Endothelial cell (in vitro differentiated cells): ENCODE results near the gene GAREM2. TPM values are rescaled to one million over a fixed set of nuclear protein-coding genes. Genes with fewer than 3 reads are reported as not detected.

ENCODE experiments used
- DNase-seq: peaks from one replicate; pipeline ENCODE4 v3.0.0; 2021; ENCODE audit warnings: low spot score
- H3K27ac Mint-ChIP-seq: one replicate; pipeline ENCODE4 v1.8.0; 2021; ENCODE audit warnings: mixed read lengths, inconsistent platforms; ENCODE audit not compliant: unreplicated experiment
- H3K27me3 Mint-ChIP-seq: one replicate; pipeline ENCODE4 v1.8.0; 2021; ENCODE audit warnings: mild to moderate bottlenecking, moderate library complexity, mixed read lengths, inconsistent platforms; ENCODE audit not compliant: unreplicated experiment
- H3K36me3 Mint-ChIP-seq: one replicate; pipeline ENCODE4 v1.8.0; 2021; ENCODE audit warnings: mild to moderate bottlenecking, low read depth, mixed read lengths, inconsistent platforms; ENCODE audit not compliant: unreplicated experiment
- H3K4me1 Mint-ChIP-seq: one replicate; pipeline ENCODE4 v1.8.0; 2021; ENCODE audit warnings: mild to moderate bottlenecking, mixed read lengths, inconsistent platforms; ENCODE audit not compliant: unreplicated experiment
- H3K4me3 Mint-ChIP-seq: one replicate; pipeline ENCODE4 v1.8.0; 2021; ENCODE audit warnings: mild to moderate bottlenecking, mixed read lengths, inconsistent platforms; ENCODE audit not compliant: unreplicated experiment
- H3K9me3 Mint-ChIP-seq: one replicate; pipeline ENCODE4 v1.8.0; 2021; ENCODE audit warnings: mixed read lengths, inconsistent platforms; ENCODE audit not compliant: unreplicated experiment
- total RNA-seq: library from RNA; stranded (reverse); fragmentation: NEBNext Ultra II Directional; extraction: Animal tissue kit (Norgen Biotek cat#: 25700); gene quantifications from one replicate; pipeline ENCODE4 v1.2.1, GENCODE V29; 2021; ENCODE audit not compliant: unreplicated experiment
- TF ChIP-seq, protein P1 (sequence below): fragments of 200-600 bp; sonication (generic); IDR thresholded peaks from one replicate; pipeline ENCODE4 v1.5.0; 2021; ENCODE audit warnings: antibody characterized with exemption; ENCODE audit not compliant: unreplicated experiment

The GAREM2 gene
- total RNA-seq, 1 donor from 2014 or later, result 4.6 TPM

DNA sequence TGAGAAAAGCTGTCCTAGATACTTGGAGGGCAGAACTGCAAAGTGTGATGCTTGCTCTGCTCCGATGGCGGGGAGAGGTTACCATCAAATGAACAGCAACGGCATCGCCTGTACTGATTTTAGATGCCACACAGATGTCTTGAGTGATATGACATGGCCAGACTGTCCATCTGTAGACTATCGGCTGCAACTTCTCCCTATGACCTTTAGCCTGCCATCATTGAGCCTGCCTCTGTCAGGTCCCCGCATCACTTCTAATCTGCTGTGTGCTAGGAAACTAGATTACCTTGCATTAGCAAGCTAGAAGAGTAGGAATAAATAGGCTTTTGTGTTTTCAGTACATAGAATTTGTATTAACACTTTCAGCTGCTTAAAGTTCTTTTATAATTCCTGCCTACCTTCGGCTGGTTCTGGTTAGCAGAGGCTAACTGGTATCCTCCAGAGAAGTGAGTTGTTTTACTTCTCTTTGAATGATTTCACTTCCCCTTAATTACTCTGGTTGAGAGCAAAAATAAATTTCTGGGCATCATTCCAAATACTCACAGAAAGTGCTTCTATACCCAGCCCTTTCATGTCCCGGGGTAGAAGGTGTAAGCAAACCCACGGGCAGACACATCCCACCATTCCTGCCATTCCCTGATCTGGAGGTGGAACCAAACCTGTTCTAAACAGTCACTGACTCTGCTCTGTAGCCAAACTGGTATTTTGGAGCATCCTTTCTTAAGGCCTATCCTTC lies 24.0 kb downstream of the GAREM2 start:
- Mint-ChIP-seq H3K27ac (no peak overlapping the region), H3K9me3 (no peaks in the 10 kb centered on the region), H3K36me3 (peaks cover 35% of the 10 kb centered on the region), H3K27me3 (peaks cover 3% of the 10 kb centered on the region), H3K4me1 (no peaks in the 10 kb centered on the region), H3K4me3 (no peak overlapping the region)
- TF ChIP-seq, protein P1, sequence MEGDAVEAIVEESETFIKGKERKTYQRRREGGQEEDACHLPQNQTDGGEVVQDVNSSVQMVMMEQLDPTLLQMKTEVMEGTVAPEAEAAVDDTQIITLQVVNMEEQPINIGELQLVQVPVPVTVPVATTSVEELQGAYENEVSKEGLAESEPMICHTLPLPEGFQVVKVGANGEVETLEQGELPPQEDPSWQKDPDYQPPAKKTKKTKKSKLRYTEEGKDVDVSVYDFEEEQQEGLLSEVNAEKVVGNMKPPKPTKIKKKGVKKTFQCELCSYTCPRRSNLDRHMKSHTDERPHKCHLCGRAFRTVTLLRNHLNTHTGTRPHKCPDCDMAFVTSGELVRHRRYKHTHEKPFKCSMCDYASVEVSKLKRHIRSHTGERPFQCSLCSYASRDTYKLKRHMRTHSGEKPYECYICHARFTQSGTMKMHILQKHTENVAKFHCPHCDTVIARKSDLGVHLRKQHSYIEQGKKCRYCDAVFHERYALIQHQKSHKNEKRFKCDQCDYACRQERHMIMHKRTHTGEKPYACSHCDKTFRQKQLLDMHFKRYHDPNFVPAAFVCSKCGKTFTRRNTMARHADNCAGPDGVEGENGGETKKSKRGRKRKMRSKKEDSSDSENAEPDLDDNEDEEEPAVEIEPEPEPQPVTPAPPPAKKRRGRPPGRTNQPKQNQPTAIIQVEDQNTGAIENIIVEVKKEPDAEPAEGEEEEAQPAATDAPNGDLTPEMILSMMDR, result no peak
- DNase-seq, result no peak

DNA sequence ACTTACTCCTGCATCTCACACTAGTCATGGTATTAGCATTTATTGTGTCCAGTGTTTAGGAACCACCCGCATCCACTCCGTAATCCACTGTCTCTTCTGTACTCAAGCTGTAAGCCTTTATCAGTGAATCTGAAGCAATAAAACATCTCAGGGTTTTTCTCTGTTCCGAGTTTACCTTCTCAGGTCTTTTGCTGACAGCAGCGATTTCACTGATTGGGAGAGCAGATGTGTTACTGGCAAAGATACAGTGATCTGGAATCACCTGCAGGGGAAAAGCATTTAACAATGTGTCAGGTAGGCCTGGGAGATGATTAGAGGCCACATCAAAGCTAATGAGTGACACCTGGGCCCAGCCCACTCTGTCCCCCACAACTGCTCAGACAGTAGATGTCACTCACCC lies 24.6 kb downstream of the GAREM2 start:
- H3K36me3 Mint-ChIP-seq, result peaks cover 41% of the 10 kb centered on the region

DNA sequence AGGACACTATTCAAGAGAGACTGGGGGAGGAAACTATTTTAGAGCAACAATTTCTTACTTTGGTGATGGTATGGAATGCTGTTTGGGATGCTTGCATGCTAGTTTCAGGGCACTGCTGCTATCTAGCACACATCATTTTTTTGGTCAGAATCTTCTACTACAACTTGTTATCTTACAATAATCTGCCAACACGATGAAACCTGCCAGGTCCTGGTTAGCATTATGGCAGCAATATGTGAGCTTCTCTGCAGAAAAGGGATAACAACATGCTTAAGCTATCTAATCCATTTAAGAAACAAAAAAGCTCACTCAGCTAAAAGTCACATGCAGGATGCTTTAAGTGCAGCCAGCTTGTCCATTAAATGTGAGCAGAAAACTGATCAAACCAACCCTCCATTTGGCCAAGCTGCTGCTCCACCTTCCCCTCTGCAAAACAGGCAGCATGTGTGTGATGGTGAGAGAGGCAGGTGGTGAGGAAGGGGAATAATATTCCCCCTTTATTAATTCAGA lies 30.1 kb downstream of the GAREM2 start:
- DNase-seq, result no peak
- H3K4me1 Mint-ChIP-seq, result no peaks in the 10 kb centered on the region
- no peaks in the 10 kb centered on the region for H3K27me3 Mint-ChIP-seq
- no peaks in the 10 kb centered on the region for H3K9me3 Mint-ChIP-seq
- H3K36me3 Mint-ChIP-seq, result peaks cover 15% of the 10 kb centered on the region
- TF ChIP-seq, protein P1, result no peak
- no peak overlapping the region for H3K4me3 Mint-ChIP-seq
- no peak overlapping the region for H3K27ac Mint-ChIP-seq

More for the DNA sequence above, 24.6 kb downstream of the GAREM2 start:
- no peaks in the 10 kb centered on the region for H3K4me1 Mint-ChIP-seq
- TF ChIP-seq, protein P1, result no peak
- peaks cover 3% of the 10 kb centered on the region for H3K27me3 Mint-ChIP-seq
- H3K27ac Mint-ChIP-seq, result no peak overlapping the region
- H3K9me3 Mint-ChIP-seq, result no peaks in the 10 kb centered on the region
- no peak overlapping the region for H3K4me3 Mint-ChIP-seq
- DNase-seq, result no peak

DNA sequence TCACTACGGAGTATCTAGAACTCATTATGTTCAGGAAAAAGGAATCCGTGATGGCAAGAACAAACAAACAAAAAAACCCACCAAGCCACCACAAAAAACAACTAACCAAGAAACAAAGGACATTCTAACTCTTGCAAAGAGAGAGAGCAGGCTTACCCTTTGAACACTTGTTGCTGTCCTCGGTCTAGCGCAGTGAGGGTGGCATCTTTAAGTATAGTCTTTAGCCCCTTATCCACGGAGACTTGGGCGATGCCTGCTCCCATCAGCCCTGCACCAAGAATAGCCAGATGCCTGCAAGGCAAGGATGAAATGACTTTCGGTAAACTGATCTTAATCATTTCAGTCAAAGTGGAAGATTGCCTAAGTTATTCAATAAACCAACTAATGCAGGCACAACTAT lies 31.0 kb downstream of the GAREM2 start:
- Mint-ChIP-seq H3K9me3 (no peaks in the 10 kb centered on the region), H3K4me1 (no peaks in the 10 kb centered on the region), H3K27ac (no peak overlapping the region), H3K27me3 (no peaks in the 10 kb centered on the region), H3K4me3 (no peak overlapping the region), H3K36me3 (peaks cover 9% of the 10 kb centered on the region)
- DNase-seq, result no peak
- TF ChIP-seq, protein P1, result no peak

DNA sequence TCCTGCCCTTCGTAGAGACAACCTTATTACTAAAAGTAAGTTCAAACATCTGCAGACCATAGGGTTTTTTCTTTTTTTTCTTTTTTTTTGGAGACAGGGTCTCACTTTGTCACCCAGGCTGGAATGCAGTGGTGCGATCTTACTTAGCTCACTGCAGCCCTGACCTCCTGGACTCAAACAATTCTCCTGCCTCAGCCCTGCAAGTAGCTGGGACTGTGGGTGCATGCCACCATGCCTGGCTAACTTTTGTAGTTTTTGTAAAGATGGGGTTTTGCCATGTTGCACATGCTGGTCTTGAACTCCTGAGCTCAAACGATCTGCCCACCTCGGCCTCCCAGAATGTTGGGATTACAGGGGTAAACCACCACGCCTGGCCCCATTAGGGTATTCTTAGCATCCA lies 39.1 kb downstream of the GAREM2 start:
- DNase-seq, result no peak
- H3K9me3 Mint-ChIP-seq, result no peaks in the 10 kb centered on the region
- TF ChIP-seq, protein P1, result no peak
- no peak overlapping the region for H3K4me3 Mint-ChIP-seq
- no peaks in the 10 kb centered on the region for H3K4me1 Mint-ChIP-seq
- H3K27me3 Mint-ChIP-seq, result no peaks in the 10 kb centered on the region
- H3K36me3 Mint-ChIP-seq, result peaks cover 23% of the 10 kb centered on the region
- no peak overlapping the region for H3K27ac Mint-ChIP-seq
